T-helper 1 cell treated with Interleukin-12 subunit alpha and Interleukin-12 subunit beta and Interleukin-4 antibody, amounts not matched to agents 30 ng/mL and 1 ng/mL, for 36 hours (primary cell): Measurements from ENCODE around the gene TMEM179. TPM values are rescaled to one million over a fixed set of nuclear protein-coding genes. Genes with fewer than 3 reads are reported as not detected.
"Not testable (repeated sequence)": the region's sequence is repeated elsewhere in the genome, so short reads cannot be mapped to it uniquely, and the experiment has no call there.

Experiments
- intact Hi-C: fragments of 100-400 bp; cut with micrococcal nuclease; formaldehyde crosslinking; loops from one replicate; pipeline ENCODE4 v1.15.1; 2024
- total RNA-seq: library from RNA; stranded (reverse); gene quantifications from 2 replicates; pipeline ENCODE4 v1.2.3, GENCODE V29; 2022

The TMEM179 gene
- total RNA-seq, 1 donor from 2014 or later, result 0.25 TPM

DNA sequence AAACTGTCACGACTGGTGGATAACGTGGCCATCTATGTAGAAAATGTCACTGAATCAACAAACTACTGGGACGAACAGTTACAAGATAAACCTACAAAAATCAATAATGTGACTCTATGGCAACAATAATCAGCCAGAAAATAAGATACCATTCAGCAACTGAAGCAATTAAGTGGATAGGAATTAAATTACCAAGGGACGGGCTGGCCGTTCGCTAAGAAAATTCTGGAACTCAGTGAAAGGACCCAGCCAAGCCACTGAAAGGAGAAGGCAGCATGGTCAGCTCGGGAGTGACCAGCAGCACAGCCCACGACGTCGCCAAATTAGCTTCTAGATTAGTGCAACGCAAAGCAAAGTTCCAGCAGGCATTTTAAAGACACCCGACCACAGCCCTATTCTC, 33.6 kb upstream of the TMEM179 start:
- intact Hi-C loops, result no loop called here

DNA sequence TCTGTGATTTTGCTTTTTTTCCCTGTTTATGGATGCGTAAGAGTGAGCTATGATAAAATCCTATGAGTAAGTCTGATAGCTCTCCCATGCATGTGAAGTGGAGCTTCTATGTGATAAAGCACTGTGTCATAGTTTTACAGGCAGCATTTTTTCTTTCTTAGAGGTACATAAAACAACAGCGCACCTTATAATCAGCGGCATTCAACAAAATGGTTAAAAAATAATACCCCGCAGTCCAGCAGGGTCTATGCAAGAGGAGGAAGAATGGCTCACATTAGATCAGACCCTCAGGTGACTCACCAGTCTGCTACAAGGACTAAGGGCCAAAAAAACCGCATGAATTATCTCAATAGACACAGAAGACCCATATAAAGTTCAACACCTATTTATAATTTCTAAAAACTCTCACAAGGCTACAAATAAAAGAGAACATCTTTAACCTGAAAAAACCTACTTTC, 33.0 kb upstream of the TMEM179 start:
- intact Hi-C loops, result no loop called here

DNA sequence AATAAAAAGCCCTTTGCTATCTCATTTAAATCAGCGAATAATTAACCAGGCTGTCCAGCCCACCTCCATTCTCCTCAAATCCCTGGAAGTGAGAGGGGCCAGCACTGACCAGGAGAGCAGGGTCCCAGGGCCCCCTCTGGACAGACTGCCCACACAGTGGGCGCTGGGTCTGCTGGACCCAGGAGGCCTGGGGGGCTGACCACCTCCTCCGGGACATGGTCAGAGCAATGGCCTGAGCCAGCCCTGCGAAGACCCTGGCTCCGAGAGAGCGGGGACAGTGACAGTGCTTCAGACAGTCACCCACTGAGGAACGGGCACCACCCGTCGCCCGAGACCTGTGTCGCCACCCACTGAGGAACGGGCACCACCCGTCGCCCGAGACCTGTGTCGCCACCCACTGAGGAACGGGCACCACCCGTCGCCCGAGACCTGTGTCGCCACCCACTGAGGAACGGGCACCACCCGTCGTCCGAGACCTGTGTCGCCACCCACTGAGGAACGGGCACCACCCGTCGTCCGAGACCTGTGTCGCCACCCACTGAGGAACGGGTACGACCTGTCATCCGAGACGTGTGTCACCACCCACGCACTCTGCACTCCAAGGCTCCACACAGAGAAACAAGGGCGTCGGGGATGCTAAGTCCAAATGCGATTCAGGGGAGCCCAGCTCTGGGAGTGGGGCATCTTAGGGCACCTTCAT, 32.4 kb upstream of the TMEM179 start:
- intact Hi-C loops, result not testable (repeated sequence)

DNA sequence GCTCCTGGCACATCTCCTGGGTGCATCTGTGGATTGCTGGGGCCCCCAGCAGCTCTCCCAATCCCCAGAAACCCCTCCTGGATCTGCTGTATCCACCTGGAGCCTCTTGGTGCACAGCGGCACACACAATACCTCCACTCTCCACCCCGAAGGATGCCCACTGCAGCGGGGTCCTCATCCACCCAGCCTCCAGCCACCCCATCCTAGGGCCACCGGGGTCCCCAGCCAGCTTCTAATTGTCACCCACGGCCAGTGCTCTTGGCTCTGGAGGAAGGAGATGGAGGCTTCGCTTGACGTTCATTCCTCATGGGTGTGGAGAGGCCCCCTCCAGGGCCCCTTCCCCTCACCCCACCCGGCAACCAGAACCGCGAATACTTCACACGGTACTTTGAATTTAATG, 31.6 kb upstream of the TMEM179 start:
- intact Hi-C loops, result no loop called here

DNA sequence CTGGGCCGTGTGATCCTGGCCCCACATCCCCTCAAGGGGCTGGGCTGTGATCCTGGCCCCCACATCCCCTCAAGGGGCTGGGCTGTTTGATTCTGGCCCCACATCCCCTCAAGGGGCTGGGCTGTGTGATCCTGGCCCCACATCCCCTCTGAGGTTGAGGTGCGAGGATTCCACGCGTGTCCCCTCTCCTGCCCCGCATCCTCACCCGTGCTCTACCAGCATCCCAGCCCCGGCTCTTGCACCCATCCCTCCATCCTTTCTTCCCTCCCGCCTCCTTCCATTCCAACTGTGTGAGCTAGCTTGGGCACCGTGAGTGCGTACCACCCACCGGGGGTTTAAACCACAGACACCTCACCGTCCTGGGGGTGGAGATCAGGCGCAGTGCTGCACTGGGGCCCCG, 31.1 kb upstream of the TMEM179 start:
- intact Hi-C loops, result no loop called here

DNA sequence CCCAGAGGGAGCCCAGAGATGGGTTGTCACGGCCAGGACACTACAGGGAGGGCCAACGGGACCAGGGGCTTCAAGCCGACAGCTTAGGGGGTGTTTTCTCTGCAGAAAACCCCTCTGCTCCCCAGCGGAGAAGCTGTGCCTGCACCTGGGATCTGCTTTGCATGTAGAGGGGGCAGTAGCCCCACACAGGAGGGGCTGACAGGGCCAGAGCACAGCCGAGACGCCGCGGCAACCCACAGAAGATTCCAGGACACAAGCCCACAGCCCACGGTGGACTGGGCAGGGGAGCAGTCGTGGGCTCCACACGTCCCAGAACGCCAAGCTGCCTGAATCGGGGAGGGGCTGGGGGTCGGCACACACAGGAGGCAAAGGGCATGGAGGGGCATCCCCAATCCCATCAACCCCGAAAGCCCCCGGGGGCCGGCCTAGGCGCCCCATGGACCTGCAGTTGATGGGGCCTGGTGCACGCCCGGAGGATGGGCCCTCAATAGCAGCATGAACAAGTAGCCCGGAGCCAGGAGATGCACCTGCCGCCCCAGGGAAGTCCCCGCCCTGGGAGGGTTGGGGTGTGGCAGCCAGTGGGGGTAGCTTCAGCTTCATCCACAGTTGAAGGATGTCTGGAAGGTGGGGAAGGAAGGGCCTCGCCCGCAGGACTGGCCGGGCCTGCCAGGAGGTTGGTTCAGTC, 30.5 kb upstream of the TMEM179 start:
- intact Hi-C loops, result no loop called here

DNA sequence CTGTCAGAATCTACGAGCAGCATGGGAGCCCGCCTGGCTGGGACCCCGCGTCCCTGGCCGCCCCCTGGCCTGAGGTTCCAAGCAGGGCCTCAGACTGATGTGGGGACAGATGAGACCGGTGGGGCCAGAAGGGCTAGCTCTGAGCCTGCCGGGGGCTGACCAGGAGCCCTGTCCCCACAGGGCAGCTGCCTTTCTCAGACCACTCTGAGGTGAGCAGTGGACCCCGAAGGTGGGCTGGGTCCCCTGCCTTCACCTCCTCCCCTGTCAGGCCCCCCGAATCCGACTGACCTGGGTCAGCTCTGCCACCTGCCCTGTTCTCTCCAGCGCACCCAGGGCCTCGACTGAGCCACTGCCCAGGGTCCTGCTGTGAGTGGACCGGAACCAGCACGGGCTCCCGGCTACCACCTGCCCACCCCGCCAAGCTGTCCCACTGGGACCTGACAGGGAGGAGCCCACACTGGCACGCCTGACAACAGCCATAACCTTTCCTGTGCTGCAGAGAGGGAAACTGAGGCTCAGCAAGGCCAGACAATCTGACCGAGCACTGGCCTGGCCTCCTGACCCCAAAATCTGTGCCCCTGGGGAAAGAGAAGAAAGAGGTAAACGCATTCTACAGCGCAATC, 29.7 kb upstream of the TMEM179 start:
- intact Hi-C loops, result no loop called here

DNA sequence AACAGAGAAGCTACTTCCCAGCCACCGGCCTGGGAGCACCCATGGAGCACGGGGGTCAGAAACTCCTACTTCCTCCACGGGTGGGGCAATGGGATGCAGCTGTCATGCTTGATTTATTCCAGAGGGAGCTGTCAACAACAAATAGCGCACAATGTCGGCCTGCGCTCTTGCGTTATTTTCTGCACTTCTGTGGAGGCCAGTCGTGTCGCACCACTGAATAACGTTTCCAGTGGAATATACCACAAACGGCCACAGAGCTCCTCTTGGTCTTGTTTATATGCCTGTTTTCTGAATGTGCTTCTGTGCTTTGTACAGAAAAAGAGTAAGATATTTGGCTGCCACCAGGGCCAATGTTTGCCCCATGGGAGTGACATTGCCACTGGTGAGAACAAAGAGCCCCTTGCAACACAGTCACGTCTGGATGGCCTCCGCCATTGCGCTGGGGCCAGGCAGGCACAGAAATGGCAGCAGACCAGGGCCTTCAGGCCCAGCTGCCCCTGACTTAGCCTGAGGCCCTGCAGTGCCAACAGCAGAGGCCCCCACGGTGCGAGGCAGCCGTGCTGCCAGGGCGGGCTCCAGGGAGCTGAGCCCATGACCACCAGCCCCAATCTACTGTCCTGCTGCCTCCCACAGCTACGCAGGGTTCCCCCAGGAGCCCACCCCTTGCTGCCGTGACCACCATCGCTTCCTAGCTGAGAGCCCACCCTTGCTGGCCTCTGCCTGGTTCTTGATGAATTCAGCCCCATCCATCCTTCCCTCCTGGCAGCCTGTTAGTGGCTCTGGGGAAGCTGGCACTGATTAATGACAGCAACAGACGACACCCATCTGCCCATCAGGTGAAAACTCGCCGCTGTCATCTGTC, 28.9 kb upstream of the TMEM179 start:
- intact Hi-C loops, result no loop called here

DNA sequence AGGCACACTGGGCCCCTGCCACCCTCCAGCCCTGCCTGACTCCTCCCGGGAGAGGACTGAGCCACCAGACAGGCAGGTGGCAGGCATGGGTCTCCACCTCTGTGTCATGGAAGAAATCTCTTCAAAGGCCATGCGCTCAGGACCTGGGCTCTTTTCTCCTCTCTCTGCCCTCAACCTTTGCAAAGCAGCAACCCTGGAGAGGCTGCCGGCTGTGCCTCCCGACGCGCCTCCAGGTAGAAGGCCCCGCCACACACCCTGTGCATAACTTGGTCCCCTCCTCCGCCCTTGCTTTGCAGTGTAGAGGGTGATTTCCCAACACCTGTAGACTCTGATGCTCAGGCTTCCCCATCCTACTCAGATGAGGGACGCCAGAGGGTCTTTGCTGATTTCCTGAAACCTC, 28.2 kb upstream of the TMEM179 start:
- intact Hi-C loops, result no loop called here

DNA sequence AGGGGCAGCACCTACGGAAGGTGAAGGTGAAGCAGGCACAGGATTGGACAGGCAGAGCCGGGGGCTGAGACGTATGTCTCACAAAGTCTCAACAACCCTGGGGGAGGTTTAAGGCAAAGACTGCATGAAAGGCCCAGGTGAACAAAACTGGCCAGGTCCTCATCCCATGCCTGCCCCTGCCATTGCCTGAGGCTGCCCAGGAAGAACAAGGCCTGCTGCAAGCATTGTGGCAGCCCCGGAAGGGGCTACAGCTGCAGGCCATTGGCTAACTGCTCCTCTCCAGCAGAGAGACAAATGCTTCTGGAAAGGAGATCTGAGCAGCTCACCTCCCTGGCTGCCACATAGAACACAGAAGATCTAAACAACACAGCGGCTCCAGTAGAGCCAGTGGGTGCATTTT, 20.4 kb upstream of the TMEM179 start:
- intact Hi-C loops, result no loop called here

DNA sequence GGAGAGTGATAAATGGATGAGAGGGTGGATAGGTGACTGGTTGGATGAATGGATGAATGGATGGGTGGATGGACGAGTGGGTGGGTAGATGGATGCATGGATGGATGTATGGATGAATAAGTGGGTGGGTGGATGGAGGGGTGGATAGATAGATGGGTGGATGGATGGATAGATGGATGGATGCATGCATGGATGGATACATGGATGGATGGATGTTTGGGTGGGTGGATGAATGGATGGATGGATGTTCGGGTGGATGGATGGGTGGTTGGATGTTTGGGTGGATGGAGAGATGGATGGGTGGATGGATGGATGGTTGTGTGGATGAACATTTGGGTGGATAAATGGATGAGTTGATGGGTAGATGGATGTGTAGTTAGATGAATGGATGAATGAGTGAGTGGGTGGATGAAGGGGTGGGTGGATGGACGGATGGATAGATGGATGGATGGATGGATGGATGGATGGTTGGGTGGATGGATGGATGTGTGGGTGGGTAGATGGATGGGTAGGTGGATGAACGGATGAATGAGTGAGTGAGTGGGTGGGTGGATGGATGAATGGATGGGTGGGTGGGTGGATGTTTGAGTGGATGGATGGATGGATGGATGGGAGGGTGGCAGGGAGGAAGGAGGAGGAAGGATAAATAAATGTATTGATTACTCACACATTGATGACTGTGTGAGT, 9.7 kb upstream of the TMEM179 start:
- intact Hi-C loops, result no loop called here

DNA sequence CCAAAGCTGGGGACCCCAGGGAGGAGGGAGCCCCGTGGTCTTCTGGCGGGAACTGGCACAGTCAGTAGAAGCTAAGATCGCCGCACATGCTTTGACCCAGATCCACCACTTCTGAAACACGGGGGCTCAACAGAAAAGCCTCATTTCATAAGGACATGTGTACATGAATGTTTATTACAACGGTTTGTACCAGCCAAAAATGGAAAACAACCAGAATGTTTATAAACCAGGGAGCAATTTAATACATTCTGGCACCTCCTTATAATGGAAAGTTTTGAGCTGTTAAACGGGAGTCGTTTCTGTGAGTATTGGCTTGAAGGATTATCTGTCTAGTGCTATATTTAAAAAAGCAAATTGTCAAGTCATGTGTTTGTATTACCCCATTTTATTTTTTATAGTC, 7.3 kb upstream of the TMEM179 start:
- intact Hi-C loops, result no loop called here

DNA sequence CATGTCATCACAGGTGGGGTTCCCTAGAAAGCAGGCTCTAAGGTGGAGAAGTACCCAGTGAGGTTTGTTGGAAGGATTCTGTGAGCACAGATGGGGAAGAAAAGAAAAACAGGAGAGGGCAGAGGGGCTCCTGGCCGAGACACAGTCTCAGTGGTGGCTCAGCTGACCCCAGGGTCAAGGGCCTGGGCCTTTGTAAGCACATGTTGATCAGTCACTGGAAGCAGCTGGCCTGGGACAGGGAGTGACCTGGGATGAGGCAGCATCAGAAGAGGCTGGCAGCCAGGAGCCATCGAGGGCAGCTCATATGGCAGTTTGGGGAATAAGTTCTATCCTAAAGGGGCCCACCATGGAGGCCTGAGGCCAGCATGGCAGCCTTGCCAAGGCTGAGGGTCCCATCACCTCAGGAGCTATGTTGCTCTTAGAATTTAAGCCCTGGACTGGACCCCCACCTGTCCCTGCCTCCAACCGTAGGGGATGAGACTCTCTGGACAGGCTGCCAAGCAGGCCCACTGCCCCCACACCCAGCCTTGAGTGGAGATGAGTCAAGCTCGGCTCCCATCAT, 6.3 kb upstream of the TMEM179 start:
- intact Hi-C loops, result no loop called here

DNA sequence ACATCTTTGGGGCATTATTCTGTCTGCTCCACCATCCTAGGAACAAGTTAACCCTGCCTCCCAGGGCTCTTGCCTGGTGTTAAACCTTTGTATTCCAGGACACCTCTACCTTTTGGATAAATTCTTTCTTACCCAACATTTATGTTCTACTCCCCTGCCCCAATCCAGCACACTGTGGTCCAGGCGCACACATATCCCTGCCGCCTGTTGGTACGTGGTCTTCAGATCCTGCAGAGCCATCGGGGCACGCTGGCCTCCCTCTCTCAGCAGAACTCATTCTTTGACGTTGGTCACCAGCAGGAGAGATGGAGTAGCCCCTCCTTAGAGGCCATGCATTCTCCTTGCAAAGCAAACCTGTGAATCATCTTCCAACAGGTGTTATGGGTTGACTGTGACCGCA, 5.1 kb upstream of the TMEM179 start:
- intact Hi-C loops, result no loop called here

DNA sequence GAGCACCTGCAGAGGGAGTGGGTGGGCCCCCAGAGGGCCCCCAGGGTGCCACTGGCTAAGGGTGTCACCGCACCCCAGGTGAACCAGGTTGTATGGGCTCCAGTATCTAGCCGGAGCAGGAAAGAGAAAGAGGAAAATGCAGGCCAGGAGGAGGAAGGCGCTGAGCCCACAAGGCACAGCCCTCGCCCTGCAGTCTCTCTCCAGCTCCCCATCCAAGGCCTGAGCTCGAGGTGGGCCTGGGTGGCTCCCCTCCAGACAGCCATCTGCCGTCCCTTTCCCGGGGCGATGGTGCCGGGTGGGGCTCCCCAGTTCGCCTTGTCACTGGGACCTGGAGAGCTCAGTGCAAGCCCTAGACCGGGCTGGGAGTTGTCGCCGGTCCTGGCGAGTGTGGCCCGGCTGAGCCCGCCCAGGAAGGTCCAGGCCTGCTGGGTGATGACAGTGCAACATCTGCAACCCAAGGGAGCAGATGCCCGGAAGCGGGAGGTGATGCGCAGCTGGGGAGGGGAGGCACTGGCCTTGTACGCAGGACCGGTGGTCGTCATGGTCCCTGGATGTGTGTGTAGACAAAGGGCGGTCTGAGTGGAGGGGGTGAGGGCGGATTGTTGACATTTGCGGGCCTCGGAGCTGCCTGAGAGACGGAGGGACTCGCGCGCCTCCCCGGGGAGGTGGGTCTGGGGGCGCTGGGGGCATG, 716 bp downstream of the TMEM179 start:
- intact Hi-C loops, result no loop called here

DNA sequence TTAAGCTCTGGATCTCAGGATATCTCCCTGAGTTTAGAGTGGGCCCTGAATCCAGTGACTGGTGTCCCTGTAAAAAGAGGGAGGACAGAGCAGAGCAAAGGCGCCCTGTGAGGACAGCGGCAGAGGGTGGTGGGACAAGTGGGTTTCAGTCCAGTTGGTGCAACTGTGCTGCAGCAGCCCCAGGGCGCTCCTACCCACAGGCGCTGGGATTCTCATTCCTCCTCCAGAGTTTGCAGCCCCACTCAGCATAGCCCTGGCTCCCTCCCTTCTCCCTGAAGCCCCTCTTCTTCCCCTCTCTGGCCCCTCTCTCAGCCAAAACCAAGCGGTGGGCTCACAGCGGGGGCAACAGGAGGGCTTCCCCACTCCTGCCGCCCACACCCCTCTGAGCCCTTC, 1.6 kb downstream of the TMEM179 start:
- intact Hi-C loops, result no loop called here

DNA sequence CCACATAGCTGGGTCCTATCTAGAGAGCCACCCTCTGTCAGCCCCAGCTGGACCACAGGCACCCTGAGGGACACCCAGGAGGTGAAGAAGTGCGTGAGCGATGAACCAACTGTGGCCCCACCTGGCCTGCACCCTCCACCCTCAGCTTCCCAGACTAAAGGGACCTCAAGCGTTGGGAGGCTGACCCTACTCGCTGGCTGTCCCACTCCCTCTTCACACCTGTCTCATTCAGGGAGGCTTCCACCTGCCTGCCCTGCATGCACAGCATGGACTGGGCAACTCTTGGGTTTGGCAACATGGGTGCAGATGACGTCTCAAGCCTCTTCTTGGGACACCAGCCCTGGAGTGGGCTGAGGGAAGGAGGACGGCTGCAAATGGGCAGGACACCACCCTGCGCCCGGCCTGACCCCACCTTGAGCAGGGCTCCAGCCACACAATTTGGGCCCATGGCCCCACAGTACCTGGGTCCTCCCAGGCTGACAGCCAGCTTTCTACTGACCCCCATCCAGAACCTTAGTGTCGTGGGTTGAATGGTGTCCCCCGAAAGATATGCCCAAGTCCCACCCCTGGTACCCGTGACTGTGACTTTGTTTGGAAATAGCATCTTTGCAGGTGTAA, 2.1 kb downstream of the TMEM179 start:
- intact Hi-C loops, result no loop called here

DNA sequence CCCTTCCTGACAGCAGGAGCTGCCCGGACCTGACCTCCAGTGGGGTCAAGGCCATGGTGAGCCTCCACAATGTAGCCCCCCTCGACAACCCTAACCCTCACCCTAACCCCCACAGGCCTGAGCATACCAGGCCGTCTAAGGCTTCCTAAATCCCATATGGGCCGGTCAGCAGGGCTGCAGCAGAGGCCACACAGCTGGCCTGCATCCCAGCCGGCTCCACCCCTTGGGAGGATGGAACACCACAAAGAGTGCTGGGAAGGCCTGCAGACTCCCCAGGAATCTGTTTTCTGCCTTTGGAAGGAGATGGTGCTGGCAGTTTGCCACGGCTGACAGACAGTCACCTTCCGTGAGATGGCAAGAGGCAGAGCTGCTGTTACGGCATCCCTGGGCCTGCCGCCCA, 2.8 kb downstream of the TMEM179 start:
- intact Hi-C loops, result no loop called here

DNA sequence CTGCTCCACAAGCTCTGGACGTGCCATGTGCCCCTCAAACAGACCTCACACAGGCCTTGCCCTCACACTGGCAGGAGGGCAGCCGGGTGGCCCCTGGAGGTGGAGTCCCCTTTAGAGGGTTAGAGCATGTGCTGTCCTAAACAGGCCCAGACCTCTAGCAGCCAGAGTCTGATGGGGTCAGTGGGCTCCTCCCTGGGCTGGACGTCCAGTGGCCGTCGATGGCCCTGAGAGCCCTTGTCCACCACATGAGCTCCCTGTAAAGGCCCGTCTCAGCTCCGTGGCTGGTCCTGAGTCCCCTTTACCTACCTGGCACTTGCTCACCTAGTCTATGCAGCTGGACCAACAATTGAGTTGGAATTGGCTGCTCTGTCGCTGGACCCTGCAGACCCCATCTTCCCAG, 3.8 kb downstream of the TMEM179 start:
- intact Hi-C loops, result no loop called here

DNA sequence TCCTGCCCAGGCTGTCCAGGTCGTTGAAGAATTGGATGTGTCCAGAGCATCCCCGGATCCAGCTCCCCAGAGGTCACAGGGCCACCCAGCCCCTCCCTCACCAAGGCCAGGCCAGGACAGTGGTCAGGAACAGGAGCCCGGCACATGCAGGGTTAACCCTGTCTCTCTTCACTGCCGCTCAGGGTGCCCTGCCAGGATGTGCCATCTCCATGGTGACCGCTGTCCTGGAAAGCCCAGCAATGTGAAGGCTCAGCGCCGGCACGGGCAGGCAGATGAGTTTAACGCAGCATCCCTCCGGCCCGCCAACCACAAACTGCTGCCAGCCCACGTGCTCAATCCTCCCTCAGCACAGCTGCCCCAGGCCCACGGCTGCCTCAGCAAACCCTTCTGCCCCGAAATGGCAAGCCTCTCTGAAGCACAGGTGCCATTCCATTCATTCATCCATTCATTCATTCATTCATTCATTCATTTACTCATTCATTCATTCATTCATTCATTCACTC, 4.4 kb downstream of the TMEM179 start:
- intact Hi-C loops, result no loop called here
